HG03025 (cell line): ENCODE measurements around the gene PLA2G4B.

ENCODE experiments used
- ATAC-seq: cut with Tn5 transposase; IDR thresholded peaks from one replicate; pipeline ENCODE4 v1.9.1; 2021; ENCODE audit warnings: mild to moderate bottlenecking, moderate library complexity; ENCODE audit not compliant: unreplicated experiment, low FRiP score

The PLA2G4B gene

DNA sequence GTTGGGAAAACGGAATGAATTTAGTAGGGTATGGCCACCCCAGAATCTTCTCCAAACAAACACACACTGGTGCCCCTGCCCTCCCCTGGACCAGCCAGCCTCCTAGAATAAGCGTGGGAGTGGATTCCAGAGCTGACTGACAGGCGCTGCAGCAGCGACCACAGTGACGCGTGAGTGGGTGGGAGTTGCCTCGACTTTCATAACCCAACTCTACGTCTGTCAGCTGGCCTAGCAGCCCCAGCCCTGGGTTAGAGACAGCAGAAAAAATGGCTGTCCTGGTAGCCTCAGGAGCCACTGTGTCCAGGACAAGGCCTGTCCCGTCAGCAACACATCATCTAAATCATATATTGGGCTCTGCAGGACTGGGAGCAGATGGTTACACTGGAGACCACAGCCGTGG is 10.0 kb downstream of the PLA2G4B start:
- no peak for ATAC-seq

DNA sequence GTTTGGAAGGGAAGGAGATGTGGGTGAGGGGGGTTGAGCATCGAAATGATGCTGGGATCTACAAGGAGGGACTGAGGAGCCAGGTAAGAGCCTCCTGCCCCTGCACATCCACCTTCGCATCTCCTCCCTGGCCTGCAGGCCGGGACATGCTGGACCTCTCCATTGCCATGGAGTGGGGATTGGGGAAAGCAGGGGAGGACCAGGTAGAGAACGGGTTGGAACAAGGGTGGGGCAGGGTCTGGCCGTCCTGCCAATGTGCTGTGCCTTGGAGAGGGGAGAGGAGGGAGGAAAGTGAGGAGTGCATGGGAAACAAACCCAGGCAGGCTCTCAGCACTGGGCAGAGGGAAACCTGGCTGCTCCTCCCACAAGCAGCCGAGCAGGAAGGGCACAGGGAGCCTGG is 10.6 kb downstream of the PLA2G4B start:
- ATAC-seq = no peak

DNA sequence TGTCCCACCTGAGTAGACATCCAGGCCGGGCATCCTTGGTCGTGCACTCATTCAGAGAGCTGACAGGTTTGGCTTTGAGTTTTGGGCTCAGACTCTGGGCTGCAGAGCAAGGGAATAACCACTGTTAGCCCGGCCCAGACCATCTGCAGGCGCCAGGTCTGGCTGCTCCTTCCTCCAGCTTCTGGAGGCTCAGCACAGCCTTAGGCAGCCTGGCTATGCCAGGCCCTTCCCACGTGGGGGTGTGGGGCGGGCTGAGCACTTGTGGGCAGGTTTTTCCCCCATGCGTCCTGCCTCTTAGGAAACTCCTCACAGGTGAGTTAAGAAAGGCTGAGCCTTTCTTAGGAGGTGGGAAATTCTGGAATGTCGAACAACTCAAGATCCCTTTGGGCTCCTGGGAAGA is 11.2 kb downstream of the PLA2G4B start:
- ATAC-seq = no peak

DNA sequence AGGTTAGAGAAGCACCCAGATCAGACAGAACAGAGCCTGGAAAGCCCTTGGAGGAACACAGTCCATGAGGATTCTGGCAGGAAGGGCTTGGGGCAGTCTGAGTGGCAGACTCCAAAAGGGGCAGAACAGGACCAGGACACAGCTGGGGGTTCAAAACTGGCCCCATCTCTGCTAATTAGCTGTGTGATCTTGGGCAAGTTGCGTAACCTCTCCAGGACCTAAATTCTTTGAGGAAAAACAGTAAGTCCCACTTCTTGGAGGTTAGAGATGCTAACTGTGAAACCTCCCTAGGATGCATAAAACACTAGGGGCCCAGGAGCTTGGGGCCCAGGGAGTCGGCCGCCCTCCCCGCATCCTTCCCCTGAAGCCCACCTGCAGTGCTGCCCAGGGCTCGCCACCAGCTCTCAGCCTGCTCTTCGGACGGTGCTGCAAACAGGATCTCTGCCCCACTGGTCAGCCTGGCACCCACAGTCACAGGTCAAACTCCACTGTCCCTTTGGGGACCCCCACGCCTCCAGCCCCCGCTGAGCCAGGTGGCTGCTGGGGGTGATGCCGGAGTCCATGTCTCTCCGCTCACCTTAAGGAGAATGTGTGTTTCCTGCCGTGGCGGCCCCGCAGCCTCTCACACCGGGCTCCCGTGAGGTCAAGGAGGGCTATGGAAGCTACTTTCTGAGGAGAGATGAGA is 12.0 kb downstream of the PLA2G4B start:
- no peak for ATAC-seq

DNA sequence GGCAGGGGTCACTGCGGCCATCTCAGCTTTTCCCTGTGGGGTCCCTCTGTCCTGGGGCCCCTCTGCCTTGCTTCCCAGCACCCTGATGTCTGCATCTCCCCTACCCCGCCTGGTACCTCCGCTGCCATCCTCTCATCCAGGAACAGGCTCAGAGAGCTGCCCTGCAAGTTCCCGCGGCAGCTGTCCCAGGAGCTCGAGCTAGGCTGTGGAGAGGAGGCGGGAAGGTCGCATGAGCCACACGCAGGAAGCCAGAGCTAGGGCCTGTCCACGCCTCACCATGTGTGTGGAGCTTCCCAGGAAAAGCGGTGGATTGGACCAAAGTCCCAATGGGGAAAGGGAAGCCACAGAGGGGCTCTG is 12.5 kb downstream of the PLA2G4B start:
- ATAC-seq = no peak

DNA sequence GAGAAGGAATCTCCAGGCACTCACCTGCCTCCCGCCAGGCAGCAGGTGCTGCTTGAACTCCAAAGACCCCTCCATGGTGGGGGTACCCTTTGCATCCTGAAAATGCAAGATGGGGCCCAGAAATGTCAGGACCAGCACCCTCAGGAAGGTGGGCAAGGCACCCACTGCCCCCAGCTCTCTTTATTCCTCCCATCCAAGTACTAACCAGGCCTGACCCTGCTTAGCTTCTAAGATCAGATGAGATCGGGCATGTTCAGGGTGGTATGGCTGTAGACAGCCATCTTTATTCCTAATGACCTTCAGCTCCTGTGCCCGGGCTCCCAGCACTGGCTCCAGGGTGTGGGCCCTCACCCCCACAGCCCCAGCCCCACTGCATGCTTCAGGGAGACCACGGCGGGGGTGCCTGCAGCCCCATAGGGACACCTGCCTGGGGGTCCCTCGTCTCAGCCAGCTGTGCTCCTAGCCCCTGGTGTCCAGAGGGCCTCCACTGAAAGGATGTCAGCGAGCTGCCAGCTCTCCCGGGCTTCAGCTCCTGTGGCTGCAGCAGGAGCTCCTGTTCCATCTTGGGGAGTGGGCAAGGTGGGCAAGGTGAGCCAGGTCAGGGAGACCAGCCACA is 13.2 kb downstream of the PLA2G4B start:
- no peak for ATAC-seq

DNA sequence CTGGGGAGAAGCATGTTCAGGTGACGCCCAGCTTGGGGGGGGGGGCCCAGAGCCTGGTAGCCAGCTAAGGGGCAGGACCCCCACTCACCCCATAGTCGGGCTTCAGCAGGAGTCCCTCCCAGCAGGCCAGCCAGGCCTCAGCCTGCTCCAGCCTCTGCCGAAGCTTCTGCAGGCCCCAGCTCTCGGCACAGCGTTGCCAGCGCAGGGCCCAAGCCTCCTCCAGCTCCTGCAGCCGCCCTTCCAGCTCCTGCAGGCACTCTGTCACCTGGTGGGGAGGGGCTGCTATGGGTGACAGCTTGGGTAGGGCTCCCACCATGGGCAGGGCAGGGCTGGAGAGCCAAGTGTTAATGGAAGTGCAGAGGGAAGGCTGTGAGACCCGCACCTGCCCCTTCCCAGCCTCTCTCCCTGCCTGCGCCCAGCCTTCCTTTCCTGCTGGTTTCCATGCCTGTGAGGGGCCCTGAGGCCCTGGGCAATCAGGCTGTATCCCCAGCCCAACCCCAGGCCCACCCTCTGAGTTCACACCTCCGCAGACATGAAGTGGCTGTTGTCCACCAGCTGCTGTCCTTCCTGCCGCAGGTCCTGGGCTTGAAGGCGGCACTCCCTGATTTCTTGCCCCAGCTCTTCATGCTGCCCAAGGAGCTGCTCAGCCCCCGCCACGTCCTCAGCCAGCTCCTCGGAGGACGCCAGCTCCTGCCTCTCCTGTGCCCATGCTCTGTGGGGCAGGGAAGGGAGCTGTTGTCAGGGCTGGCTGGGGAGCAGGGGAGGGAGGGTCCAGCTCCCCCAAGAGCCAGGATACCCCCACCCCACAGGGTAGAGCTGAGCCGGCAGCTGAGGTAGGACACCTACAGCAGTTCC is 14.3 kb downstream of the PLA2G4B start:
- ATAC-seq = no peak

DNA sequence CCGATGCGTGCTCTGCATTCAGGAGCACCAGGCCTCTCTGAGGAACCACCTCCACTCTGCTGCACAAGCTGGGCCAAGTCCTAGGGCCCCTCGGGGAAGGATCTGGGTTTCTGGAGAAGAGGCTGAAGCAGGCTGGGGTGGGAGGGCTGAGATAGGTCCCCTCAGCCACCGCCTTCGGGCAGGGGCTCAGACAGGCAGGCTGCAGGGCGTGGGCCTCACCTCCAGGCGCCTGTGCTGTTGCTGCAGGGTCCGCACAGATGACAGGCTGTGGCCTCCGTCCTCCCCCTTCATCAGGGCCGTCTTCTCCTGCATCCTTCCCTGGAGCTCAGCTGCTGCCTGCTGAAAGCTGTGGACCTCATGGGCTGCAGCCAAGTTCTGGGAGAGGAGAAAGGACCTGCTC is 15.2 kb downstream of the PLA2G4B start:
- no peak for ATAC-seq

DNA sequence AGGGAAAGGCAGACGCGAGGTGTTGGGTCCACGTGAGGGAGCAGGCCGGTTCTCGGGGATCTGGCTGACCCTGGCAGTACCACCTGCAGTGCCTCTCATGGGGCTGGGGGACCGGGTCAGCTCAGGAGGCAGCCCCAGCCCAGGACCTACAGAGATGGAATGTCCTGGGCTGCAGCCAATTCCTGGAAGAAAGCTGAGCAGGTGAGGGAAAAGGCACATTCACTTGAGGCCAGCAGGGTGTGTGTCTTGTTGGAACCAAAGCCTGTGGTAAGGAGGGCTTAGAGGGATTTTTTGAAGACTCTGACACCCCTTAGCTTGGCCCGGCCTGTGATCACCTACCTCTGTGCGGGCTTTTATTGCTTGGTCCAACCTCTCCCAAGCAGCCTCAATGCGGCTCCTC is 15.8 kb downstream of the PLA2G4B start:
- no peak for ATAC-seq

DNA sequence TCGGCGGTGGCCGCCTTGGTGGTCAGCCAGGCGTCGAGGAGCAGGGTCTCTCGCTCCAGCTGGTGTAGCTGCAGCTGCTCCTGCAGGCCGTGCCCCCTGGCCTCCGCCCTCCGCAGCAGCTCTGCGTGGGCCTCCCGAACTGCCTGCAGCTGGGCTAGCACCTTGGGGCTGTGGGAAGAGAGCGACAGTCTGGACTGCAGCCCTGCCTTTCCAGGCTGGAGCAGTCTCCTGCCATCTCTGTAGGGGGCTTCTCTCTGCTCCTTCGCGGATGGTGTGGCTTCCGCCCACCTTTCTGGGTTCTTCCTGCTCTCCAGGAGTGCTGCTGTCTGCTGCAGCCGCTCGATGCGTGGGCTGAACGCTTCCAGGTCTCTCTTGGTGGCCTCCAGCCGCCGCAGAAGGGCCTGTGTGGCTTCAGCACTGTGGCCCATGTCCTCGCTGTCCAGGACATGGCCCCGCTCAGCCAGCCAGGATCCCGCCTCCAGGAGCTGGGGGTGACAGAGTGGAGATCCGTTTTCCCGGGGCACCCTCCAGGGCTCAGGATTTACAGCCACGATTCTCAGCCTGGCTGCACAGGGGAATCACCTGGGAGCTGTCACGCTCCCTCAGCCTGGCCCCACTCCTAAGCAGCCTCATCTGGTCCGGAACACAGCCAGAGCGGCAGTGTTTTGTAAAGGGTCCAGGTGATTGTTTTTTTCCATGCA is 16.8 kb downstream of the PLA2G4B start:
- no peak for ATAC-seq

DNA sequence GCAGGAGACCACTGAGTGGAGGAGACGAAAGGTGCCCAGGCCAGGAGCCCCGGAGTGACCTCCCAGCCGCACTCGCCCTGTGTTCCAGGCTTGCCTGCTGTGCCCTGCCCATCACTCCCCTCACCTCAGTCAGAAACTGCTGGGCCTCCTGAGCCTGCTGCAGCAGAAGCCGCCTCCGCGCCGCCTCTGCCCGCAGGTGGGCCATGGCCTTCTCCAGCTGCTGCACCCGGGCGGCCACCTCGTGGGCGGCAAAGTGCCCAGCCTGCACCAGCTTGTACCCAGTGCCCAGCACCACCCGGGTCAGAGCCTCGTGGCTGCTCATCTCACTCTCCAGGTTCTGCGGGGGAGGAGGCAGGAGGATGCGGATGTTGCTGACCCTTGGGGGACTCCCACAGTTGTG is 17.6 kb downstream of the PLA2G4B start:
- no peak for ATAC-seq

DNA sequence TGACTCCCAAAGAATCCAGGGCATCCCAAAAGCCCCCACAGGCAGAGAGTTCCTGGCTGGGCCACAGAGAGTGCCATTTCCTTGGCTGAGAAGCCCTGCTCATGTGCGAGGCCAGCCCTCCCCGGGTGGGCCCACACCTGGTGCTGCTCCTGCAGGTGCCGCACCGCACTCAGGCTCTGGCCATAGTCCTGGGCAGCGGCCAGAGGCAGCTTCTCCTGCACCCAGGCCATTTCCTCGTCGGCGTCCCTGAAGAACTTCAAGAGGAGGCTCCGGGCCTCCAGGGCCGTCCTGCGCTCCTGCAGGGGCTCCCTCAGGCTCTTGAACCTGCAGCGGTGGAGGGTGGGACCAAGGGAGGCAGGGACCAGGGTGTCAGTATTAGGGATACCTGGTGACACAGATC is 18.1 kb downstream of the PLA2G4B start:
- ATAC-seq = no peak

DNA sequence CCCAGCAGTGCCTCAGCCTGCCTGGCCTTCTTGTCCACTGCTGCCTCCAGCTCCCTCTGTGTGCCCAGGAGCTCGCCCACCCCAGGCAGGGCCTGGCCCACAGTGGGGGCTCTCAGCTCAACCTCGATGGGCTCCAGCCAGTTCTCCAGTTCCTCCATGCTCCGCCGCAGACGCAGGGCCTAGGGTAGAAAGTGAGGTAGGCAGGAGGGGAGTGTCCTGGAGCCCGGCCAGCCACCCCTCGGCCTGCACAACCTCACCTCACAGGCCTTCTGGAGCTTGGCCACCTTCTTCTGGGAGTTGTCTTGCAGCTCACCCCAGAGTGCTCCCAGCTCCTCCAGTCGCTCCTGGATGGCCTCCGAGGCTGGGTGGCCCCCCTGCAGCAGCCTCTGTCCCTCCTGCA is 18.7 kb downstream of the PLA2G4B start:
- no peak for ATAC-seq

DNA sequence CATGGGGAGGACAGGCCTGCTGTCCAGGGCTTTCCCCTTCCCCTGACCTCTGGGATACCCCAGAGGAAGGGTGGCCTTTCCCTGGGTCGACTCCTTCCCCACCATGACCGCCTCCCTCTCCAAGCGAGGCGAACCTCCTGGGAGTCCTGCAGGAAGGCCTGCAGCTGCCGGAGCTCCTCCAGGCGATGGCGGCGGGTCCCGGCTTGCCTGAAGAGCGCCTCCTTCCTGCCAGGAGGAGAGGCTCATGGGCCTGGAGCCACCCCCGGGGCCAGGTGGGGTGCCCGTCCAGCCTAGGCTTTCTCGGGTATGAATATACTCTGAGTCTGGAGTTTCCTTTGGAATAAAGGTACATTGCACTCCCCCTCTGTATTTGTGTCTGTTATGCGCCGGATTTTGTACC is 20.1 kb downstream of the PLA2G4B start:
- ATAC-seq = no peak

DNA sequence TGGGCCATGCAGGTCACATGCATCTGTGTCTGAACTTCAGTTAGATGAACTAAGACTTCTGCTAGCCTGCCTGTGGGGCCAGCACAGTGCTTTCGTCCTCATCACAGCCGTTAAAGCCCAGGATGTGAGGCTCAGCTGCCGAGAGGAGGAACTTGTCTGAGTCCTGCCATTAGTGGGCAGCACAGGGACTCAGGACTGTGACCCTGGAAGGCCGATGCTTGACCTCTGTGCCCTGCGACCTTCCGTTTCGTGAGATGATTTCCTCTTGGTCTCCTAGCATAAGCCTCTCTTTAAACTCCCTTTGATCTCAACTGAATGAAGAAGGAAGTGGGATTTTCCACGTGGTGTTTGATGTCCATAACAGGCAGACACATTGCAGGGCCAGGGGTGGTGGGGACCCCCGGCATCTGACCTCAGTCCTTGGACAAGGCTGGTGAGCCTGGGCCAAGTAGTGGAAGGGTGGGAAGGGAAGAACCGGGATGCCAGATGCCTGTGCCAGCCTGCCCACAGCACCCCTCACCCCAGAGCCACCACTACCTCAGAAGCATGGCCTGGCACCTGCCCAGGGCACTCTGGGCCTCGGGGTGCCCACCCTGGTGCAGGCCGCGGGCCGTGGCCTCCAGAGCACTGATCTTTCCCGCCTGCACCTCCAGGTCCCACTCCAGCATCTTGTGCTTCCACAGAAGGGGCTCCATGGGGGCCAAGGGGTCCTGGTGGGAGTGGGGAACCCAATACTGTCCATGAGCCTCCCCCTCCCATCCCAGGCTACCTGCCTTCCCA is 21.6 kb downstream of the PLA2G4B start:
- ATAC-seq = no peak

DNA sequence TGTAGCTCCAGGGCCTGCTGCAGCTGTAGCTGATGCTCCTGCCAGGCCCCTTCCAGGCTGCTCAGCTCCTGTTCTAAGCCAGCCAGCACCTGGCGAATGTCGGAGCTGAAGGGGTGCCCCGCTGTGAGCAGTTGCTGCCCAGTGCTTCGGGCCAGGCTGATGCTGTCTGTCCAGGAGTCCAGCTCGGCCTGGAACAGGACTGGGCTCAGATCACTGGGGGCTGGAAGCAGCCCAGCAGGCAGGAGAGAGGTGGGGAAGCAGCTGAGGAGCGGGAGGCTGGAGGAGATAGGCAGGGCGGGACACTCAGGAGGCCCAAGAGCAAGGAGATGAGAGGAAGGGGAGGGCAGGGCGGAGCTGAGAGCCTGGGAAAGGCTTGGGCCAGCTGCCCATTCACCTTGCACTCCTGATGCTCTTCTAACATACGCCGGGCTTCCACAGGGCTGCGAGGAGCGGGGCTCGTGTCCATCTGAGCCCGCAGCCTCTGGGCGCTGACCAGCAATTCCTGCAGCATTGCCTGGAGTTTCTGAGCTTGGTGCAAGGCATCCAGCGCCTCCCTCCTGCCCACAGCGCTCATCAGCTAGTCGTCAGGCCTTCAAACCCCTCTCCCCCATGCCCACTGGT is 23.2 kb downstream of the PLA2G4B start:
- ATAC-seq = no peak

DNA sequence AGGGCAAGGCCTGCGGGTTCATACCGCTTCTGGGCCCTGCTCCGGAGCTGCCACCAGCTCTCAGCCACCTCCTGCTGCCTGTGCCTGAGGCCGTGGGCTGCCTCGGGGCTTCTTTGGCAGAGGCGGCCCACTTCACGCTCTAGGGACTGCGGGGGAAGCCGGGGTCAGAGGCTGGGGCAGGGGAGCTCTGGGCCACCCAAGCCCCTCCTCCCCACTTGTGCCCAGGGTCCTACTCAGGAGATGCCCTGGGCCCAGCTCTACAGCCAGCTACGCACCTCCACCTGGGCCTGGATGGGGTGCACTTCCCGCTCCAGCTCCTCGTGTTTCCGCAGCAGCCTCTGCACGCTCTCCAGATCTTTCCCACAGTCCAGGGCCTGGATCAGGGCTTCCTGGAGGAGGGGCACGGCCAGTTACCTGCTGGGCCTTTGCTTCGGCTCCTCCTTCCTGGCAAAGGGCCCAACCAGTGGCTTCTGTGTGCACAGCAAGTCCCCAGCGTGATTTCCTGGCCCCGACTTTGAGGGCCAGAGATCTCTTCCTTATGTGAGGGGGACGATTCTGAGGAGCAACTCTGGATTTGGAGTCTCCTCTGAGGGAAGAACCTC is 24.0 kb downstream of the PLA2G4B start:
- no peak for ATAC-seq

DNA sequence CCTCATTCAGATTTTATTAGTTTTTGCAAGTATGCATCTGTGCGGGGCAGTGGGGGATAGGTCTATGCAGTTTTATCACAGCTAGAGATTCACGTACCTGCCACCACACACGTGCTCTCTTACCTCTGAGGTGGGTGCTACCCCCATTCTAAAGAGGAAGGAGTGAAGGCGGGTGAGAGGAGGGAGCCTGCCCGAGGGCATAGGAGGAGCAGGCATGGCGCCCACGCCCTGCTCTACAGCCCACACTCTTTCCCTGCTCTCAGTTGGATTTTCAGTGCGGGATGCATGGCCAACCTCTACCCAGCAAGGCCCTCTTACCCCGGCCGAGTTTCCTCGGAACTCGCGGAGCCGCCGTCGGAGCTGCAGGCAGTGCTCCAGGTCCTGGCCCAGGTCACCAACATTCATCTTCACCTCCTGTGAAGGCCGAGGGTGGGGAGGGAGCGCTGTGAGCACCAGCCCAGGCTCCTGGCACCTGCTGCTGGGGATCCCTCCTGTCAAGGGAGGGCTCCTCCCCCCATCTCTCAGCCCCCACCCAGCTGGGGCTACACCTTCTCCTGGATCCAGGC is 26.9 kb downstream of the PLA2G4B start:
- no peak for ATAC-seq

DNA sequence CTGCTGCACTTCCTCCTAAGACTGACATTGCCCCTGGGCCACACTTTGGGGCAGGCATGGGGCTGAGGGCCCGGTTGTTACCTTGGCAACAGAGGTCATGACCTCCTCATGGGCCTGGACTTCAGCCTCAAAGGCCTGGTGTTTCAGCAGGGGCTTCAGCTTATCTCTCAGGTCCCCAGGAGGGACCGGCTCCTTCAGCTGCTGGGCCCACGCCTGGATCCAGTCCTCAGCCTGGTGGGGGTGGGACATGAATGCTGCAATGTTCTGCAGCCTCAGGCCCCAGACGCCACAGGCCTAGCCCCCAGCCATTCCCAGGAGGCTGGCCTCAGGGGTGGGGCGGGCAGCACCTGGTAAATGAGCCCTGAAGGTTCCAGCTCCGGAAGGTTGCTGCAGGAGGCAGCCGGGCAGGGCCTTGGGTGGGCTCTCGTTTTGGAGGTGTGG is 27.6 kb downstream of the PLA2G4B start:
- no peak for ATAC-seq
